Measurements from ENCODE around the gene FUT7. TPM values are rescaled to one million over a fixed set of nuclear protein-coding genes. Genes with fewer than 3 reads are reported as not detected.

Gene FUT7
- total RNA-seq, 1 donor from 2014 or later: 0.10 TPM

DNA sequence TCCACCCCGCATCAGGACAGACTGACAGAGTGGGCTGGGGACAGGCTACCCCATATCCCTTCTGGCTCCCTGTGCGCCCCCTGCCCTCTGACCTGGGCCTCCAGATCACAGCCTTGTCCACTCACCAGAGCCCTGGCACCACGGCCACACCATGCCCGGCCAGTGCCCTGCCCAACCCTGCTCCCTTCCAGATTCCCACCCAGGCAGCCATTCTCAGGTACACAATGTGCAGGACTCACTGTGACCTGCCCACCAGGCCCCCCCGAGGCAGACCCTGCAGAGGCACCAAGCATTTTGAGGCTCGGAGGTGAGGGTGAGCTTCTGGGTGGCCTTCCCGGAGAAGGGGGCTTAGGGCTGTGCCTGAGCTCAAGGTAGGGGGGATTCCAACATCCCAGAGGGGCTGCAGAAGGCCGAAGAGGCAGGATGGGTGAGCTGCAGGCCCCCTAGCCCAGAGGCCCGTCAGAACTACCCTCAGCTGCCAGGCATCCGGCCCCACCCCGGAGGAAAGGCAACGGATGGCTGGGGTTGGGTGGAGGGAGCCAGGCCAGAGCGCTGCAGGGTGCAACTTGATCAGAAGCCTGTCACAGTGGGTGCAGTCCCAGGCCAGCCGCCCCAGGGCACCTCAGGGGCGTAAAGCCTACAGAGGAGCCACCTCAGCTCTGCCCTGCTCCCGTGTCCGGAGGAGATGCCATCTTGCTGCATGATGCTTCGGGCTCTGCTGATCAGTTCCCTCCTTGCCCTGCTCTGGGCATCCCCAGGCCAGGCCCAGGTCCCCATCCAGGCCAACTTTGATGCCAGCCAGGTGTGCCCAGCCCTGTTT lies 49.4 kb downstream of the FUT7 start, which contains the start of gene LCNL1:
TSS of gene LCNL1 (plus strand) at position 762 of the 820 bp plus-strand sequence. CDS start 594 bp downstream, outside the sequence.
- DNase-seq: no peak

DNA sequence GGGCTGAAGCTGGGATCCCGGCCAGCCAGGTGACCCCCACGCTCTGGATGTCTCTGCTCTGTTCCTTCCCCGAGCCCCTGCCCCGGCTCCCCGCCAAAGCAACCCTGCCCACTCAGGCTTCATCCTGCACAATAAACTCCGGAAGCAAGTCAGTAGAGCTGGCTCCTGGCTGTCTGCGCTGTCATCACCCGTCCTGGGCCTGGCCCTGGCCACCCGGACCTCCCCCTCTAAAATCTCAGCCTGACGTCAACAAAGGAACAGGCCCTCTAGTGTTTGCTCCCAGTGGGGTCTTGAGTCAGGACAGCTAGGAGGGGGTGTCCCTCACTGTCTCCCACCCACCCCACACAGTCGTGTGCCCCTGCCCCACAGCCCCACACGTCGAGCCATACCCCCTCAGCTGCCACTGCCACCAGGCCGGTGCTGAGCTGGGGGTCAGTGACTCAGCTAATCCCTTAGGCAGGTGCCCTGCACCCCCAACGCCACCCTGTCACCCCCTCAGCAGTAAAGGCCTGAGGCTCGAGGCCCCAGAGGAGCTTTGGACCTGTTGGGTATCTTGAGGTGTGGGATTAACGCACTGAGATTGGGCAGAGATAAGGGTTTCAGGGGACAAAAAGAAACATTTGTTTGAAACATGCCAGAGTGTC lies 50.2 kb downstream of the FUT7 start:
- DNase-seq: no peak

DNA sequence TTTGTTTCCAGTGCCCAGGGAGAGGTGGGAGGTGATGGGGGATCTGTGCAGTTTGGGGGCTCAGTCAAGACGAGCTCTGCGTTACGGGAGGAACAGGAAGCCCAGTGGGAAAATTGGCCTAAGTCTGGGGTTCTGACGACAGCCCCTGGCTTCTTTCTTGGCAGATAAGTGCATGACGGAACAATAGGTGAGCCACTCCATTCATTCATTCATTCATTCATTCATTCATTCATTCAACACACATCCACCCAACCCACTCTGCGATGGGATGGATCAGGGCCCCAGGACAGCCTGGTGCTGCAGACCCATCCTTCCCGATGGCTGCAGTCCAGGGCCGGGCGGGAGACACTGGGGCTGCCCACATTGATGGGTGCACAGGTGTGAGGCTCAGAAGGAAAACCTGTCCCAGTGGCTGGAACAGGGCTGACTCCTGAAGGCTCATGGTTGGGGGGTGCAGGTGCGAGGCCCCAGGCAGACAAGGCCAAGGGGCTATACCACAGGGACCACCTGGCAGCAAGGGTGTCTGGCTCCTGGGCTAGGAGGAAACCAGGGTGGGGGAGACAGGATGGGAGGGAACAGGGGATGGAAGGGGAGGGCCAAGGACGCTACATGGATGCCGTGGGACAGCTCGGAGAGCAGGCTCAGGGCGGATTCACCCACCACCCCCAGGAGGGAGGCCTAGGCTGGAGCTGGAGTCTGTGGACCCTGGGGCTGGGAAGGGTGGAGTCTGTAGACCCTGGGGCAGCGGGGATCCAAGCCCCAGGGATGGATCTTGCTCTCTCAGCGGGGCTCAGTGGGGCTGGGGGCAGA lies 51.0 kb downstream of the FUT7 start:
- DNase-seq: no peak

Other genes with a start within 250 kb of the FUT7 start
- 50.2 TPM for gene TMEM141, start 240.7 kb downstream of the FUT7 start, total RNA-seq
- not detected for gene CCDC183, start 235.8 kb downstream of the FUT7 start, total RNA-seq
- 55.0 TPM for gene RABL6, start 224.1 kb downstream of the FUT7 start, total RNA-seq
- gene AJM1, start 189.6 kb downstream of the FUT7 start, total RNA-seq: 2.2 TPM
- gene PHPT1, start 182.7 kb downstream of the FUT7 start, total RNA-seq: 54.4 TPM
- 3.8 TPM for gene MAMDC4, start 179.7 kb downstream of the FUT7 start, total RNA-seq
- gene EDF1, start 165.8 kb downstream of the FUT7 start, total RNA-seq: 221 TPM
- gene TRAF2, start 145.6 kb downstream of the FUT7 start, total RNA-seq: 16.1 TPM
- gene FBXW5, start 87.3 kb downstream of the FUT7 start, total RNA-seq: 95.9 TPM
- 1.4 TPM for gene C8G, start 86.8 kb downstream of the FUT7 start, total RNA-seq
- 0.82 TPM for gene LCN12, start 79.8 kb downstream of the FUT7 start, total RNA-seq
- 10.2 TPM for gene PTGDS, start 54.6 kb downstream of the FUT7 start, total RNA-seq
- 0.31 TPM for gene LCNL1, start 49.1 kb downstream of the FUT7 start, total RNA-seq
- 21.7 TPM for gene PAXX, start 39.7 kb downstream of the FUT7 start, total RNA-seq
- gene CLIC3, start 35.5 kb downstream of the FUT7 start, total RNA-seq: 4.9 TPM
- gene ABCA2, start 3.9 kb downstream of the FUT7 start, total RNA-seq: 16.6 TPM
- 27.0 TPM for gene NPDC1, start 14.1 kb upstream of the FUT7 start, total RNA-seq
- 7.3 TPM for gene ENTPD2, start 22.0 kb upstream of the FUT7 start, total RNA-seq
- gene SAPCD2, start 38.5 kb upstream of the FUT7 start, total RNA-seq: 5.6 TPM
- gene UAP1L1, start 45.4 kb upstream of the FUT7 start, total RNA-seq: 3.2 TPM
- 59.5 TPM for gene MAN1B1, start 54.9 kb upstream of the FUT7 start, total RNA-seq
- gene DPP7, start 82.6 kb upstream of the FUT7 start, total RNA-seq: 22.8 TPM
- gene GRIN1, start 107.1 kb upstream of the FUT7 start, total RNA-seq: 1.1 TPM
- 18.9 TPM for gene LRRC26, start 138.0 kb upstream of the FUT7 start, total RNA-seq
- gene TMEM210, start 140.0 kb upstream of the FUT7 start, total RNA-seq: not detected
- 29.8 TPM for gene ANAPC2, start 156.5 kb upstream of the FUT7 start, total RNA-seq
- 57.3 TPM for gene SSNA1, start 156.6 kb upstream of the FUT7 start, total RNA-seq
- 5.7 TPM for gene TPRN, start 168.7 kb upstream of the FUT7 start, total RNA-seq
- gene TMEM203, start 173.6 kb upstream of the FUT7 start, total RNA-seq: 38.3 TPM
- 3.0 TPM for gene NDOR1, start 173.6 kb upstream of the FUT7 start, total RNA-seq
- gene RNF208, start 190.2 kb upstream of the FUT7 start, total RNA-seq: not detected
- gene CYSRT1, start 193.1 kb upstream of the FUT7 start, total RNA-seq: 3.3 TPM
- not detected for gene RNF224, start 195.4 kb upstream of the FUT7 start, total RNA-seq
- gene SLC34A3, start 198.8 kb upstream of the FUT7 start, total RNA-seq: not detected
- 172 TPM for gene TUBB4B, start 209.2 kb upstream of the FUT7 start, total RNA-seq
- not detected for gene STPG3, start 219.2 kb upstream of the FUT7 start, total RNA-seq
- gene NELFB, start 223.2 kb upstream of the FUT7 start, total RNA-seq: 50.9 TPM
- gene TOR4A, start 245.6 kb upstream of the FUT7 start, total RNA-seq: 5.4 TPM

All from tongue (tissue), 2 donors.